ENCODE data around the gene METTL27.

DNA sequence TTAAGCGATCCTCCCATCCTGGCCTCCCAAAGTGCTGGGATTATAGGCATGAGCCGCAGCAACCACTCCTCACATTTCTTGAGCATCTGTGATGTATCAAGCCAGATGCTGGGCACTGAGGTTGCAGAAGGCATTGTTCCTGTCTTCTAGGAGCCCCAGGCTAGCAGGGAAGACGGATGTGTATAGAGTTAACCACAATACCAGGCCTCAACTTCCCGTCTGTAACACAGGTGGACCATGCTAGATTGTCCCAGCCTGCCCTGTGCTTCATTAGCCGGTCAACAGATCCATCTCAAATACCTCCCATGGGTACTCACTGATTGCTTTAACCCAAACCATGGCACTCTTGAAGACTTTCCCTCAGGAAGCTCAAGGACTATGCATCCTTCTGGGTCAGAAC is 13.3 kb downstream of the METTL27 start:
- TF ChIP-seq POLR2AphosphoS5 (IDR thresholded peaks at IDR 0.05; ENCODE audit: low read depth) (no peak), JUNB (IDR thresholded peaks at IDR 0.05; ENCODE audit: unreplicated experiment) (no peak)
